HG02840 (cell line): ENCODE data around the gene PTCH2.
"Not testable (repeated sequence)": the region's sequence is repeated elsewhere in the genome, so short reads cannot be mapped to it uniquely, and the experiment has no call there.

Source experiments
- ATAC-seq: cut with Tn5 transposase; IDR thresholded peaks from one replicate; pipeline ENCODE4 v1.9.1; 2021; ENCODE audit warnings: mild to moderate bottlenecking, moderate library complexity, moderate number of reproducible peaks; ENCODE audit not compliant: unreplicated experiment, low FRiP score

Gene PTCH2

DNA sequence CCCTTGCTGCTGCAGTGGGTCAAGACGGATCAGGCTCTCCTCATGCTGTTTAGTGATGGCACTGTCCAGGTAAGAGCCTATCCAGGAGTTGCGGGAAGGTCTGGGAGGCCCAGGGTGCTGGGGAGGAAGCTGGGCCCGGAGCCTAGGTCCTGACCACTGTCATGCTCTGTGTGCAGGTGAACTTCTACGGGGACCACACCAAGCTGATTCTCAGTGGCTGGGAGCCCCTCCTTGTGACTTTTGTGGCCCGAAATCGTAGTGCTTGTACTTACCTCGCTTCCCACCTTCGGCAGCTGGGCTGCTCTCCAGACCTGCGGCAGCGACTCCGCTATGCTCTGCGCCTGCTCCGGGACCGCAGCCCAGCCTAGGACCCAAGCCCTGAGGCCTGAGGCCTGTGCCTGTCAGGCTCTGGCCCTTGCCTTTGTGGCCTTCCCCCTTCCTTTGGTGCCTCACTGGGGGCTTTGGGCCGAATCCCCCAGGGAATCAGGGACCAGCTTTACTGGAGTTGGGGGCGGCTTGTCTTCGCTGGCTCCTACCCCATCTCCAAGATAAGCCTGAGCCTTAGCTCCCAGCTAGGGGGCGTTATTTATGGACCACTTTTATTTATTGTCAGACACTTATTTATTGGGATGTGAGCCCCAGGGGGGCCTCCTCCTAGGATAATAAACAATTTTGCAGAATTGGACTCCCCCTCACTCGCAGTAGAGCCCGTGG, 37.6 kb downstream of the PTCH2 start:
- ATAC-seq = no peak

DNA sequence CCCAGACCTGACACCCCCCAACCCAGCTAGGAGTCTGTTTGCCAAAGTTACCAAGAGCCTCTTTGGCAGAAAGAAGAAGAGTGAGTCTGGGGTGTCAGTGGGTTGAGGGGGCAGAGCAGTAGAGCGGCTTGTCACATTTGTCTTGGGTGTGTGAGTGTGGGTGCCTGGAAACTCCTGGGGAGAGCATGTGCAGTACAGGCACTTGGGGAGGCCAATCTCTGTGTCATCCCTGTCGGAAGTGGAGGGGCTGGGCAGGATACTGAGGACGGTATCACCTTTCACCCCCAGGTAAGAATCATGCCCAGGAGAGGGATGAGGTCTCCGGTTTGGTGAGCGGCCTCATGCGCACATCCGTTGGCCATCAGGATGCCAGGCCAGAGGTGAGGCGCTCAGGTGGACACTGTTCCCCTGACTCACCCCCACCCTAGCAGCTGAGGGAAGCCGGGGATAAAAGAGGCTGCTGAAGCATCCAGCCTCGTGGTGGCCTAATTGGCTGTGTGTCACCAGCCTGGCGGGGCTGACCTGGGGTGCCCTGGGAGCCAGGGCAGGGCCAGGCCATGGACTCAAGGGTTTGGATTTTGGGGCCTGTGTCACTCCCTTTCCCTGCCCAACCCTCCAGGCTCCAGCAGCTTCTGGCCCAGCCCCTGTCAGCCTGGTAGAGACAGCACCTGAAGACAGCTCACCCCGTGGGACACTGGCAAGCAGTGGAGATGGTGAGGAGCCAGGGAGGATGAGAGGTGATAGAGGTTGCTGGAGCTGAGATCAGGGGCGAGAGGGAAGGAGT, 39.5 kb downstream of the PTCH2 start:
- no peak for ATAC-seq

DNA sequence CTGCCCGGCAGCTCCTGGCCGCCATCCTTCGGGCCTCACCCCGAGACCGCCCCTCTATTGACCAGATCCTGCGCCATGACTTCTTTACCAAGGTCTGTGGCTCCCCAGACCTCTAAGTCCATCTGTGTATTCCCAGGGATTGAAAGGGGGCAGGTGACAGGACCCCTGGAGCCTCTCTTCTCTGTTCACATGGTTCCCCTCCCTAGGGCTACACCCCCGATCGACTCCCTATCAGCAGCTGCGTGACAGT, 40.1 kb downstream of the PTCH2 start:
- ATAC-seq = no peak

GRCh38 chr1:44802306-44803061, 40.6 kb downstream of the PTCH2 start:
- no peak for ATAC-seq

DNA sequence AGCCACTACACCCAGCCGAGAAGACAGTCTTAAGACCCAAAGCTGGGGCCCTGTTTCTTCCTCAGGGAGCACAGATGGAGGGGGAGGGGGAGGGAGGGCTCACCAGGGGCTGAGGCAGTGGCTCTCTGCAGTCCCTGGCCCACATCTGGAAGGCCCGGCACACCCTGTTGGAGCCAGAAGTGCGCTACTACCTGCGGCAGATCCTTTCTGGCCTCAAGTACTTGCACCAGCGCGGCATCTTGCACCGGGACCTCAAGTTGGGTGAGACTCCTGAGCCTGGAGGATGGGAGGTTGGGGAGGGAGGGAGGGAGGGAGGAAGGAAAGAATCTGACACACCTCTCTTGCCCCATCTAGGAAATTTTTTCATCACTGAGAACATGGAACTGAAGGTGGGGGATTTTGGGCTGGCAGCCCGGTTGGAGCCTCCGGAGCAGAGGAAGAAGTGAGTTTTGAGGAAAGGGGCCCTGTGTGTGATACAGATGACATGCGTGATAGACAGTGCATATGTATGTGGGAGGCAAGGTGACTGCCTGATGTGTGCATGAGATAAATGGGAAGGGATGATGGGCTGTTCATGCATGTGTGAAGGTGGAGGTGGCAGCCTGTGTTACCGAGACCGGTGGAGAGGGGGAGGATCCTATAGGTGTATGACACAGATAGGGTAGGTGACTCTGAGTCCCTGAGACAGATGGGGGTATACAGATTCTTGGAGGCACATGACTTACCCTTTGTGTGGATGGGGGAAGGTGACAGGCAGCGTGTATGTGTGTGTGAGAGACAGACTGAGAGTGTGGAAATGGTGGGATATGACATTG, 41.4 kb downstream of the PTCH2 start:
- ATAC-seq = no peak

- peak; percentile 77 for ATAC-seq
Observed at GRCh38 chr1:44799770-44800584, 43.1 kb downstream of the PTCH2 start, which contains the start of gene PLK3. Gene PLK3 (plus strand): TSS chr1:44800377. CDS start chr1:44800464, 87 bp downstream.

- no peak for ATAC-seq
Observed at GRCh38 chr1:44798481-44799365, 44.3 kb downstream of the PTCH2 start.

DNA sequence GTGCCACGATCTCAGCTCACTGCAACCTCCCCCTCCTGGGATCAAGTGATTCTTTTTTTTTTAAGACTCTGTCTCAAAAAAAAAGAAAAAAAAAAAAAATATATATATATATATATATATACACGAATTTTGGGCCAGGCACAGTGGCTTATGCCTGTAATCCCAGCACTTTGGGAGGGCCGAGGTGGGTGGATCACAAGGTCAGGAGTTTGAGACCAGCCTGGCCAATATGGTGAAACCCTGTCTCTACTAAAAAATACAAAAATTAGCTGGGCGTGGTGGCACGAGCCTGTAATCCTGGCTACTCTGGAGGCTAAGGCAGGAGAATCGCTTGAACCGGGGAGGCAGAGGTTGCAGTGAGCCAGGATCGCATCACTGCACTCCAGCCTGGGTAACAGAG, 45.2 kb downstream of the PTCH2 start:
- not testable (repeated sequence) for ATAC-seq

DNA sequence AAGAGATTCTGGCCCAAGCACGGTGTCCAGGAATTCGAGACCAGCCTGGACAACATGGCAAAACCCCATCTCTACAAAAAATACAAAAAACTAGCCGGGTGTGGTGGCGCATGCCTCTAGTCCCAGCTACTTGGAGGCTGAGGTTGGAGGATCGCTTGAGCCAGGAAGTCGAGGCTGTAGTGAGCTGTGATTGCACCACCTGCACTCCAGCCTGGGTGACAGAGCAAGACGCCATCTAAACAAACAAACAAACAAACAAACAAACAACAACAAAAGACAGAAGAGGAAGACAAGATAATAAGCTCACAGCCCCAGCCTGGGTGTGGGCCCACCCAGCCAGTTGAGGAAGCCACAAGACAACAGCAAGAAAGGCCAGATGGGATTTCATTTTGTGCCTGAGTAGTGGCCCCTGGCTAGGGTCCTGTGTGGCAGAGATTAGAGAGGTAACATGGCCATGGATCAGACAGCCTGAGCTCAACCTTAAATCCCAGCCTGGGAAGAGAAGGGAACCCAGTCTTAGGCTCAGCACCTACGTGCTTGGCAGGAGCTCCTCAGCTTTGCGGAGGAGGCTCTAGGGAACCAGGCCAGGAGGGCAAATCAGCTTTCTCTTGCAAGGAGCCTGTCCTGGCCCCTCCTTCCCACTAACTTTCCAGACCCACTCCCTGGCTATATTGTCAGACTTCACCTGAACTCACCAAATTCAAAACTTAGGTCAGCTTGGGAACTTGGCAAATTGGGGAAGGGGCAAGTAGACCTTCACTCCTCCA, 50.1 kb downstream of the PTCH2 start:
- no peak for ATAC-seq

DNA sequence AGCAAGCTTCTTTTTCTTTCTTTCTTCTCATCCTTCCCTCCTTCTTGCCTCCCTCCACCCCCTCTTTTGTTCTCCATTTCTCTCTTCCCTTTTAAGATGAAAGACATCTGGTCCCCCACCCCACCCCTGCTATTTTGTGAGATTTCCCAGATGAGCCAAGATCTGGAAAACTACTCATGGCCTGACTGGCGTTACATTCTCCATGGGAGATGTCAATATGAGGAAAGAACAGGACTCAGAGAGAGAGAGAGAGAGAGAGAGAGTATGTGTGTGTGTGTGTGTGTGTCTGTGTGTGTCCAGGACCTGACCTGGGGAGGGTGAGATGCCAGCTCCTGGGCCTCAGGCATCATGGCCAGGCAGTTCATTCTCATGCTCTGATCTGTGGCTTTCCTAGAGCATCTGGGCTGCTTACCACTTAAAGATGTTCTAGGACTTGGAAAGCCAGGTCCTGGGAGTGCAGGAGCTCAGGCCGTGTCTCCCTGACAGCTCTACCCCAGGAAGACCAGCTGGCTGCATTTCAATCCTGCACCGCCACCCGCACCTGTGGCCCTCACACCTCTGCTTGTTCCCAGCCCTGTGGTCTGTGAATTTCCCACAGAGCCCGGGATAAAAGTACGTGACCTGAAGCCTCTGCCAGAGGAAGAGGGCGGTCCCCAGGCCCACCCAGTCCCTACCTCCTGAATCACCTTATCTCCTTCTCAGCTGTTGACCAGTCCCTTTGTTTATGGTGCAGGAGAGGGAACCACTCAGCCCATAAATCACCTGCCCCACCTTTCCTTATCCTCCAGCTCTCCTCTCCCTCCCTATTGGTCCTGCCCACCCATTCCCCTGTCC, 51.9 kb downstream of the PTCH2 start:
- ATAC-seq = no peak

- ATAC-seq = no peak
Observed at GRCh38 chr1:44788120-44788860, 54.8 kb downstream of the PTCH2 start, which contains the start of gene BEST4. Gene BEST4 (minus strand): TSS chr1:44788170. CDS start chr1:44787705, 465 bp downstream.

DNA sequence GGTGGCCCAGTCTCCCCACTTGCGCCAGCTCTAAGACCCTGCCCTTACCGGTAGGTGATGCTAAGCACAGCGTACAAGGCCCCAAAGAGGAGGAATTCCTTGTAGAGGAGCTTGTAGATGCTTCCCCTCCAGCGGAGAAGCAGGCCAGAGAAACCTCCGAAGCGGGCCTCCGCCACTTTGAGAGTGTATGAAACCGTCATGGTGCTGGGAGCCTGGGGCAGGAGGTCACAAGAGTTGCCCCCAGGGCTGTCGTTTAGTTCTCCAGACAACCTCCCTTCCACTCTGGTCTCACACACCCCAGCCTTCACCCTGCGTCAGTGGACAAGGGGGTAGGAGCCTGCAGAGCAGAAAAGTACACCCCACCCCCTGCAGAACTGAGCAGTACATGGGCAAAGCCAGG, 55.5 kb downstream of the PTCH2 start:
- ATAC-seq = no peak

GRCh38 chr1:44786841-44787426, 56.1 kb downstream of the PTCH2 start:
- no peak for ATAC-seq

DNA sequence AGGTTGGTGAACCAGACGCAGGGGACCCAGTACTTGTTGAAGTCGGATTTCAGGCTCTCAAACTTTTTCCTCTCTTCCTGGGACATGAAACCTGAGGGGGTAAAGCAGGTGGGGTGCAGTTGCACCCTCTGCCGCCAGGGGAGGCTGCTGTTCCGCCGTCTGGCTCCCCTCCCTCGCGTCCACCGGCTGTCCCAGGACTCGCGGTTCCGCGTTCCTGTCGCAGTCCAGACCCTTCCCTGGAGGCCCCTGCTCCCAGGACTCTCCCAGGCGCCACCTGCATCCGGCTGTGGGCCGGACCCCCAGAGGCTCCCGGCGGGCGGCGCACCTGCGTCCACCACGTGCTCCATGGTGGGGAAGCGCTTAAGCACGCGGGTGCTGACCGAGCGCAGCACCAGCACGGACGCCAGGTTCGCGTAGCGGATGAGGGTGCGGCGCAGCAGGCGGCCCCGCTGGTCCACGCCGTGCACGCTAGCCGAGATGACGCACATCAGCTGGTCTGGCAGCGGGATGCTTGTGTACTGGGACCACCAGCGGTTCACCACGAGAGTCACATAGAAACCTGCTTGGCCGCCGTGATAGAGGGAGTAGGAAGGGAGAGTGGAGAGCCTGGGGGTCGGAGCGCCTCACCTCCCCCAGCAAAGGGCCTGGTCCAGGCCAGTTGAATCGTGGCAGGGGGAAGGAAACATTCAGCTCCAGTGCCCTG, 56.8 kb downstream of the PTCH2 start:
- ATAC-seq = no peak

- ATAC-seq = no peak
Observed at GRCh38 chr1:44785501-44786137, 57.4 kb downstream of the PTCH2 start.
